NCI-H2107 treated with DMSO at 0.1 percent for 48 hours (cell line): Measurements from ENCODE around the gene SP1.
A peak's percentile ranks its signal among the peaks of the same experiment; 100 is the strongest.
"Not testable (repeated sequence)": the region's sequence is repeated elsewhere in the genome, so short reads cannot be mapped to it uniquely, and the experiment has no call there.

Source experiments
- DNase-seq: peaks from one replicate; lab custom pipeline; 2025; ENCODE audit not compliant: unreplicated experiment; lab: John Stamatoyannopoulos, UW

The SP1 gene

GRCh38 chr12:53444593-53445325 is 64.8 kb downstream of the SP1 start:
- not testable (repeated sequence) for DNase-seq

- DNase-seq: no peak
Observed at GRCh38 chr12:53450936-53451335, 71.0 kb downstream of the SP1 start.

DNA sequence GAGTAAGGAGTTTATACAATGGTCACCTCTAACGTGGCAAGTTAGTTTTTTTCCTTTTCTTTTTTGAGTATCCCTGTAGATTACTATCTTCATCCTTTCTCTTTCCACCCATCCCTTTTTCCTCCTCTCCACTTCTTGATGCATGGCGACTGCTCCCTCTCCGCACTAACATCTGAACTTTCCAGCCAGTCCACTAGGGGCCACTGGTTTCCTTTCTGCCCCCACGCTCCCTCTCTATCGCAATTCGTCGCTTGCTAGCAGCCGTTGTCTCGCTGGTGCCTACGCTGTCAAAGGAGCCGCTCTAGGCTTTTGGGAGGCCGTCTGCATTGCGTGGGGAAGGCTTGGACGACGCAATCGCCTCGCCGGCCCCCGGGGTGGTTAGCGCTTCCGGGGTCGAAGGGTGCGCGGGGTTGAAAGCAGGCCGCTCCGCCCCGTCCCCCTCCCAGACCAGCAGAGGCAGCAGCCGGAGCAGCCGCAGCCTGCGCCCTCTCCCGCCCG is 71.7 kb downstream of the SP1 start, which contains the start of gene PCBP2:
Gene PCBP2 (plus strand): TSS at position 442 of the 498 bp plus-strand sequence. CDS start 2,699 bp downstream, outside the sequence.
- peak; percentile 100 for DNase-seq

DNA sequence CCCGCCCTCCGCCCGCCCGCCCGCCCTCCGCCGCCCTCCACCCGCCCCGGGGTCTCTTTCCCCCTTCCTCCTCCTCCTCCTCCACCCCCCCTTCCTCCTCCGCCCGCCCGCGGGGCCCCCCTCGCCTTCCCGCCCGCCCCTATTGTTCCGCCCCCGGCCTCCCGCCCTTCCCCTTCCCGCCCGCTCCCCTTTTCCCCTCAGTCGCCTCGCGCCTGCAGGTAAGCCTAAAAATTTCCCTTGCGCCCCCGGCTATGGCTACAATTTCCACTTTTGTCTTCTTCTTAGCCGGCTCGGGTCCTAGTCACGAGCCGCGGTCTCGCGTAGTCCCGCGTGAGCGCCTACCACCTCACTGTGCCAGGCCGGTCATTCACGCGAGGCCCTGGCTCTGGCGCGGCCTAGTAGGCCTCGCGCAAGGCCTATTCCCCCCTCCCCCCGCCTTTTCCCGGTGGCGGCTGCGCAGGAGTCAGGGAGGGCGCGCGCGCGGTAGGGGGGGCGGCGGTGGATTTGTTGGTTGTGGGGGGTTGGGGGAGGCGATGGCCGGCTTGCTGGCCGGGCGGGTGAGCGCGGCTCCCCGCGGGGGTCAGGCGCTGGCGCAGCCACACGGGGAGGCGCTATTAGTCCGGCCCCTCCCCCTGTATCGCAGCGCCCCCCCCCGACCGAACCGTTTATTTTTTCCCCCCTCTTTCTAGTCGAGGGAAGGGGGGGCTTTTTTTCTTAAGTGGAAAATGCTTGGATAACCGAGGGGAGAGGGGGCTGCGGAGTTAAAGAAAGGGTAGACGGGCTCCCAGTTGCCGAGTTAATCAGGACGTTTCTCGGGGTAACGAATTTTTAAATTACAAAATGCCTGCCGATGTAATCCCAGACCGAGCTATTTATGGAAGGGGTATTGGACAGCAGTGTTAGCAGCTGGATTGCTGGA is 72.4 kb downstream of the SP1 start:
- peak; percentile 35 for DNase-seq

DNA sequence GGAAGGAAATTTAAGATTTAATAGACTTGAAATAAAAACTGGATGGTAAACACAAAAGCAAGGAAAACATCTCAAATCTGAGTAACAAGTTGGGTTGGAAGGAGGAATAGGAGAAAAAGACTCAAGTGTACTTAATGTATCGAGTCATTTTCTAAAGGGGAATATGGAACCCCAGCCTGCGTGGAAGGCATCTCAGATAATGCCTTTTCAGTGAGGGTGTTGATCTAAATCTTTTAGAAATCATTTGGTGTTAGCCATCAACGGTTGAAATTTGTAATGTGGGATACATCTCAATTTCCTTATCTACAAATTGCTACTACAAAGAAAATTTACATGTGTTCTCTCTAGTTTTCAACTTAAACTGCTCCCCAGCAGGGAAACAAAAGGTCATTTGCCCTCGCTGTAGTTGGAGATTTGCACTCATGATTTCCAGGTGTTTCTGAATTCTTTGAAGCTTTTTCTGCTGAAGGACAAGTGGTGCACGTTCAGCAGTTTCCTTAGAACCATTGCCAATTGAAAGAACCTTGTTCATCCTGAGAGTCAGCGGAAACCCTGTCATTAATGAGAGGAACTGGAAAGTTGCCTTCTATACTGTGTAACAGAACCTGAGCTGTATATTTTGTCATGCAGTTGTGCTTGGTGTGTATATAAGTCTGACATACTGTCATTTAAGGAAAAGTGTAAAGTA is 74.1 kb downstream of the SP1 start:
- DNase-seq: no peak

DNA sequence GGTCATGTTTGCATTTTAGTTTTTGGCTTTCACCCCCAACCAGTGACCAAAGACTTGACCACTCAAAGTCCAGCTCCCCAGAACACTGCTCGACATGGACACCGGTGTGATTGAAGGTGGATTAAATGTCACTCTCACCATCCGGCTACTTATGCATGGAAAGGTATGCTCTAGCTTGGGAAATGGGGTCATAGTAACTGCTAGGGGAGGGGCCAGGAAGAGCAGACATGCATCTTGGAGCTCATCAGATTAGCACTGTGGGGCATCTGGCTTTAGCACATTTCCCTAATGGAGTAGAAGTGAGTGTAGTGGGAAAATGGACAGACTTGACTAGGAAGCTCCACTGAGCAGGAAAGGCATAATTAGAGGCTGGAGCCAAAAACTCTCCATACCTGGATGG is 74.7 kb downstream of the SP1 start:
- DNase-seq: no peak

DNA sequence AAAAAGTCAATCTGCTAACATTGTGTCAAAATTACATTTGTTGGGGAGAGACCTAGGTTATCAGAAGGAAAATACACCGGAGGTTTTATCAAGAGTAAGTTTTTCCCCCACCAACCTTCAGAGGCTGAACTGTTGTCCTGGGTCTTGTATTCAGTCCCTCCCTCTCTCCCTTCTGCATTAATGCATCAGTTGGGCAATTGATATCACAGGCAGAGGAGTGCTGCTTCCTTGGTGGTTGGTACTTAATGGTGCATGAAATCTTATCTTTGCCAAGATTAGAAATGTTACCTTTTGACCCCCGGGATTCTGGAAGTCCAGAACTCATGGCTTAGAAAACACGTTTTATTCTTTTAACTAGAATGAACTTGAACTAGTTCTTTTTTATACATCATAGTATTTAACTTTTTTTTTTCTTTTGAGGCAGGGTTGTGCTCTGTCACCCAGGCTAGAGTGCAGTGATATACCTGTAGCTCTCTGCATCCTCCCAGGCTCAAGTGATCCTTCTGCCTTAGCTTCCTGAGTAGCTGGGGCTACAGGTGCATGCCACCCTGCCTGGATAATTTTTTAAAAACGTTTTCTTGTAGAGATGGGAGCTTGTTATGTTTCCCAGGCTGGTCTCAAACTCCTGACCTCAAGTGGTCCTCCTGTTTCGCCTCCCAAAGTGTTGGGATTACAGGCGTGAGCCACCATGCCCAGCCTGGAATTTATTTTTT is 76.8 kb downstream of the SP1 start:
- DNase-seq: no peak

DNA sequence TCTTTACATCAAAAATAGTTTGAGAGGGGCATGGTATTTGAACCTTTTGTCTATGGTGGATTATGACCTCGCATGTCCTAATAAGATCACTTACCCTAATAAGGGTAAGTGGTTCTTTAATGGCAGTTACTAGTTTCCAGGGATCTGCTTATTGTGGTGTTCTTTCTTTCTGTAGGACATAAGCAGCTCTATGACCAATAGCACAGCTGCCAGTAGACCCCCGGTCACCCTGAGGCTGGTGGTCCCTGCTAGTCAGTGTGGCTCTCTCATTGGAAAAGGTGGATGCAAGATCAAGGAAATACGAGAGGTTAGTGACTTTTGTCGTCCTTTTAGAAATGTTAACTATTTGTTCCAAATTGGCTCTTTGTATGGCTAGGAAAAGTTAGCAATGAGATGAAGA is 79.1 kb downstream of the SP1 start:
- no peak for DNase-seq

DNA sequence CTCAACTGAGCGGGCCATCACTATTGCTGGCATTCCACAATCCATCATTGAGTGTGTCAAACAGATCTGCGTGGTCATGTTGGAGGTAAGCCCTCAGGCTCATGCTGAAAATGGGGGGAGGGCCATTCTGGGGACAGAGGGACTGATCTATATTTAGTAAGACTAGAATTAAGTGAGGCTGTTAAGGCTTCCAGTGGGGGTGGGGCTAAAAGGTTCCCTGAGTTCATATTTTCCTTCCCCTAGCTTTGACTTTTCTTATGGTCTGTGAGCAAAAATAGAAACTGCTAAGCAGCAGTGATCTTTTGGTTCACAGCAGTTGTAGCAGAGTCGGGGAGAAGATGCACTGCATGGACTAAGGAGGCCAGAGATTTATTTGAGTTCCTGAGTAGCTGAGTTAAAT is 81.1 kb downstream of the SP1 start:
- DNase-seq: no peak

- no peak for DNase-seq
Observed at GRCh38 chr12:53461591-53461990, 81.6 kb downstream of the SP1 start.

- DNase-seq: no peak
Observed at GRCh38 chr12:53462935-53463334, 83.0 kb downstream of the SP1 start.

- DNase-seq: no peak
Observed at GRCh38 chr12:53463802-53464560, 84.0 kb downstream of the SP1 start.

GRCh38 chr12:53464685-53465418 is 84.9 kb downstream of the SP1 start:
- DNase-seq: no peak

GRCh38 chr12:53465679-53466078 is 85.7 kb downstream of the SP1 start:
- no peak for DNase-seq
